ENCODE measurements around the gene TMC2.

GRCh38 chr20:2544211-2544610, 7.8 kb downstream of the TMC2 start:
- TF ChIP-seq POLR2A (IDR thresholded peaks at IDR 0.05; ENCODE audit: low read depth, low read length) (no peak), TAF1 (IDR thresholded peaks at IDR 0.05; ENCODE audit: borderline replicate concordance, low read depth, low read length) (no peak), POLR2AphosphoS5 (IDR thresholded peaks at IDR 0.05; ENCODE audit: low read depth, low read length) (no peak)
